GM23338 (cell line): ENCODE data around the gene GSG1L. TPM values are rescaled to one million over a fixed set of nuclear protein-coding genes. Genes with fewer than 3 reads are reported as not detected.

ENCODE experiments used
- ATAC-seq: fragments of 200-7000 bp; cut with Tn5 transposase; 3 replicates; pipeline ENCODE4 v1.9.1; 2020
- DNase-seq: peaks from one replicate; pipeline ENCODE4 v3.0.0-alpha.2; 2015; ENCODE audit warnings: low spot score
- H2AFZ ChIP-seq: fragments of 200-600 bp; sonication (generic); 2 replicates; pipeline ENCODE4 v1.8.0; 2016; ENCODE audit warnings: antibody characterized with exemption, mild to moderate bottlenecking, moderate library complexity
- H3F3A ChIP-seq: fragments of 200-600 bp; sonication (generic); replicated peaks from 2 replicates; pipeline ENCODE4 v1.8.0; 2017; ENCODE audit warnings: antibody characterized with exemption, mixed run types, low read depth
- H3K27ac ChIP-seq: fragments of 200-600 bp; sonication (generic); 2 replicates; pipeline ENCODE4 v1.6.1; 2016; ENCODE audit warnings: low read depth
- H3K27me3 ChIP-seq: fragments of 200-600 bp; sonication (generic); 2 replicates; pipeline ENCODE4 v1.8.0; 2016; ENCODE audit warnings: mild to moderate bottlenecking, mixed run types, moderate library complexity; ENCODE audit not compliant: insufficient read depth
- H3K36me3 ChIP-seq: fragments of 200-600 bp; sonication (generic); 2 replicates; pipeline ENCODE4 v1.8.0; 2016; ENCODE audit warnings: mild to moderate bottlenecking; ENCODE audit not compliant: insufficient read depth
- H3K4me1 ChIP-seq: fragments of 200-600 bp; sonication (generic); 2 replicates; pipeline ENCODE4 v1.8.0; 2016; ENCODE audit warnings: mild to moderate bottlenecking, moderate library complexity; ENCODE audit not compliant: insufficient read depth
- H3K4me2 ChIP-seq: fragments of 200-600 bp; sonication (generic); 2 replicates; pipeline ENCODE4 v1.7.1; 2017; ENCODE audit warnings: mixed run types
- H3K4me3 ChIP-seq: fragments of 200-600 bp; sonication (generic); 2 replicates; pipeline ENCODE4 v1.6.1; 2016; ENCODE audit warnings: mixed run types
- H3K79me2 ChIP-seq: fragments of 200-600 bp; sonication (generic); replicated peaks from 2 replicates; pipeline ENCODE4 v1.8.0; 2017; ENCODE audit warnings: mild to moderate bottlenecking; ENCODE audit not compliant: insufficient read depth
- H3K9me2 ChIP-seq: fragments of 200-600 bp; sonication (generic); 2 replicates; pipeline ENCODE4 v1.8.0; 2017; ENCODE audit not compliant: insufficient read depth
- H4K20me1 ChIP-seq: fragments of 200-600 bp; sonication (generic); replicated peaks from 2 replicates; pipeline ENCODE4 v1.8.0; 2017; ENCODE audit warnings: mild to moderate bottlenecking; ENCODE audit not compliant: insufficient read depth
- H3K27ac Mint-ChIP-seq: 2 replicates; pipeline ENCODE4 v1.8.0; 2020; ENCODE audit warnings: inconsistent platforms, mild to moderate bottlenecking, moderate library complexity, mixed read lengths
- H3K27me3 Mint-ChIP-seq: 3 replicates; pipeline ENCODE4 v1.8.0; 2022; ENCODE audit warnings: low read depth, mild to moderate bottlenecking, moderate library complexity, mixed read lengths, inconsistent platforms; ENCODE audit not compliant: insufficient read depth, poor library complexity
- H3K36me3 Mint-ChIP-seq: 3 replicates; pipeline ENCODE4 v1.8.0; 2021; ENCODE audit warnings: low read depth, mild to moderate bottlenecking, inconsistent platforms, moderate library complexity, mixed read lengths
- H3K4me1 Mint-ChIP-seq: 3 replicates; pipeline ENCODE4 v1.8.0; 2020; ENCODE audit warnings: mild to moderate bottlenecking, inconsistent platforms, mixed read lengths
- H3K4me3 Mint-ChIP-seq: 3 replicates; pipeline ENCODE4 v1.8.0; 2021; ENCODE audit warnings: moderate library complexity, mild to moderate bottlenecking, inconsistent platforms, mixed read lengths
- H3K9me3 Mint-ChIP-seq: 3 replicates; pipeline ENCODE4 v1.8.0; 2020; ENCODE audit warnings: moderate library complexity, mild to moderate bottlenecking, inconsistent platforms, mixed read lengths
- CREB1 ChIP-seq: fragments of 250-450 bp; sonication (Bioruptor Pico); IDR thresholded peaks from 2 replicates; pipeline ENCODE4 v1.5.0; 2020; ENCODE audit warnings: low read depth, mild to moderate bottlenecking, moderate library complexity
- ETS1 ChIP-seq: IDR thresholded peaks from 2 replicates; pipeline ENCODE4 v1.6.1; 2016; ENCODE audit warnings: antibody characterized with exemption
- EZH2 ChIP-seq: fragments of 200-600 bp; sonication (generic); IDR thresholded peaks from one replicate; pipeline ENCODE4 v1.8.0; 2017; ENCODE audit warnings: antibody characterized with exemption, mild to moderate bottlenecking, low read depth; ENCODE audit not compliant: unreplicated experiment
- EZH2phosphoT487 ChIP-seq: fragments of 200-600 bp; sonication (generic); IDR thresholded peaks from one replicate; pipeline ENCODE4 v1.8.1; 2018; ENCODE audit warnings: antibody characterized with exemption; ENCODE audit not compliant: unreplicated experiment
- JUNB ChIP-seq: IDR thresholded peaks from one replicate; pipeline ENCODE4 v1.6.1; 2016; ENCODE audit warnings: antibody characterized with exemption; ENCODE audit not compliant: unreplicated experiment
- NANOG ChIP-seq: IDR thresholded peaks from 2 replicates; pipeline ENCODE4 v1.6.1; 2016; ENCODE audit warnings: antibody characterized with exemption, borderline replicate concordance
- POLR2AphosphoS5 ChIP-seq: IDR thresholded peaks from 2 replicates; pipeline ENCODE4 v1.6.1; 2016; ENCODE audit warnings: antibody characterized with exemption, low read depth
- REST ChIP-seq: IDR thresholded peaks from one replicate; pipeline ENCODE4 v1.6.1; 2018; ENCODE audit warnings: antibody characterized with exemption; ENCODE audit not compliant: unreplicated experiment
- STAT1 ChIP-seq: IDR thresholded peaks from one replicate; pipeline ENCODE4 v1.6.1; 2016; ENCODE audit warnings: antibody characterized with exemption; ENCODE audit not compliant: unreplicated experiment
- ZNF114 ChIP-seq: fragments of 250-450 bp; sonication (Bioruptor Pico); IDR thresholded peaks from 2 replicates; pipeline ENCODE4 v1.5.0; 2020; ENCODE audit warnings: mild to moderate bottlenecking, moderate library complexity
- ZNF331 ChIP-seq: fragments of 250-450 bp; sonication (Bioruptor Pico); IDR thresholded peaks from 2 replicates; pipeline ENCODE4 v1.5.0; 2020; ENCODE audit warnings: low read depth, mild to moderate bottlenecking, moderate library complexity
- polyA plus RNA-seq: library from polyadenylated mRNA; unstranded; fragments of >200 nt; fragmentation: Nextera tagmentation; extraction: Ambion mirVana; gene quantifications from 2 replicates; pipeline ENCODE4 v1.2.1, GENCODE V29; 2016
- total RNA-seq: library from RNA; depleted of rRNA; stranded (reverse); fragments of >200 nt; shearing (Covaris generic); gene quantifications from 2 replicates; pipeline ENCODE4 v1.2.3, GENCODE V29; 2014
- TF ChIP-seq, protein P1 (sequence below): fragments of 250-450 bp; sonication (Bioruptor Pico); IDR thresholded peaks from 2 replicates; pipeline ENCODE4 v1.5.0; 2020; ENCODE audit warnings: mild to moderate bottlenecking, moderate library complexity
- TF ChIP-seq, protein P2 (sequence below), 2 experiments: fragments of 200-600 bp in 1 of 2; sonication (generic) in 1 of 2; conservative IDR thresholded peaks; 2 replicates each; pipeline versions ENCODE4 v1.5.1 to v1.6.1; 2016 to 2017; ENCODE audit warnings: antibody characterized with exemption in 2 of 2, low read depth in 2 of 2, mild to moderate bottlenecking in 2 of 2, moderate library complexity in 1 of 2

GSG1L gene
- total and polyA plus RNA-seq, 2 experiments from 2014 or later: 0.36 to 0.63 TPM

DNA sequence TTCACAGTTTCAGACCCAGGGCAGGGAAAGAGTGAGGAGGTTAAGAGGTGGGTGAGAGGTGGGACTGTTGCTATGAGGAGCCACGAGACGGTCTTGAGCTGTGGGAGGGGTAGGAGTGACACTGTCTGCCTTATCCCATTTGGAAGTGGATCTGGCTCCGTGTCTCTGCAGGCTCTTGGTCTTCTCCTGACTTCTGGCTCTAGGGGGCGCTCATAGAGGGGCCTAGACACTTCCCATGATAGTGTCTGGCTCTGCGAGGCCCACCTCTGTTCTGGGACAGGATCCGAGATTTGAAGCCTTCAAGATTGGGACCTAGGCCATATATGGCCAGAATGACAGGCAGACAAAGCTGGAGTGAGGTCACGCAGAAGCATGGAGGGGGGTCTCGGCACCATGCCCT is 204.5 kb downstream of the GSG1L start:
- no peak overlapping the region for H3K4me3 Mint-ChIP-seq
- H3K4me3 ChIP-seq: no peak overlapping the region
- ATAC-seq (peak; percentile 97), DNase-seq (peak; percentile 78)
- H4K20me1 ChIP-seq: no peaks in the 10 kb centered on the region
- no peak overlapping the region for H3K4me2 ChIP-seq
- H2AFZ ChIP-seq: no peak overlapping the region
- no peaks in the 10 kb centered on the region for H3K9me2 ChIP-seq
- no peaks in the 10 kb centered on the region; the same call in 1 of the 2 replicates for H3K36me3 ChIP-seq
- H3K36me3 Mint-ChIP-seq: no peaks in the 10 kb centered on the region; the same call in 2 of the 3 replicates
- no peaks in the 10 kb centered on the region; the same call in 2 of the 3 replicates for H3K4me1 Mint-ChIP-seq
- no peak for TF ChIP-seq ETS1
- TF ChIP-seq NANOG: no peak
- TF ChIP-seq, protein P1, sequence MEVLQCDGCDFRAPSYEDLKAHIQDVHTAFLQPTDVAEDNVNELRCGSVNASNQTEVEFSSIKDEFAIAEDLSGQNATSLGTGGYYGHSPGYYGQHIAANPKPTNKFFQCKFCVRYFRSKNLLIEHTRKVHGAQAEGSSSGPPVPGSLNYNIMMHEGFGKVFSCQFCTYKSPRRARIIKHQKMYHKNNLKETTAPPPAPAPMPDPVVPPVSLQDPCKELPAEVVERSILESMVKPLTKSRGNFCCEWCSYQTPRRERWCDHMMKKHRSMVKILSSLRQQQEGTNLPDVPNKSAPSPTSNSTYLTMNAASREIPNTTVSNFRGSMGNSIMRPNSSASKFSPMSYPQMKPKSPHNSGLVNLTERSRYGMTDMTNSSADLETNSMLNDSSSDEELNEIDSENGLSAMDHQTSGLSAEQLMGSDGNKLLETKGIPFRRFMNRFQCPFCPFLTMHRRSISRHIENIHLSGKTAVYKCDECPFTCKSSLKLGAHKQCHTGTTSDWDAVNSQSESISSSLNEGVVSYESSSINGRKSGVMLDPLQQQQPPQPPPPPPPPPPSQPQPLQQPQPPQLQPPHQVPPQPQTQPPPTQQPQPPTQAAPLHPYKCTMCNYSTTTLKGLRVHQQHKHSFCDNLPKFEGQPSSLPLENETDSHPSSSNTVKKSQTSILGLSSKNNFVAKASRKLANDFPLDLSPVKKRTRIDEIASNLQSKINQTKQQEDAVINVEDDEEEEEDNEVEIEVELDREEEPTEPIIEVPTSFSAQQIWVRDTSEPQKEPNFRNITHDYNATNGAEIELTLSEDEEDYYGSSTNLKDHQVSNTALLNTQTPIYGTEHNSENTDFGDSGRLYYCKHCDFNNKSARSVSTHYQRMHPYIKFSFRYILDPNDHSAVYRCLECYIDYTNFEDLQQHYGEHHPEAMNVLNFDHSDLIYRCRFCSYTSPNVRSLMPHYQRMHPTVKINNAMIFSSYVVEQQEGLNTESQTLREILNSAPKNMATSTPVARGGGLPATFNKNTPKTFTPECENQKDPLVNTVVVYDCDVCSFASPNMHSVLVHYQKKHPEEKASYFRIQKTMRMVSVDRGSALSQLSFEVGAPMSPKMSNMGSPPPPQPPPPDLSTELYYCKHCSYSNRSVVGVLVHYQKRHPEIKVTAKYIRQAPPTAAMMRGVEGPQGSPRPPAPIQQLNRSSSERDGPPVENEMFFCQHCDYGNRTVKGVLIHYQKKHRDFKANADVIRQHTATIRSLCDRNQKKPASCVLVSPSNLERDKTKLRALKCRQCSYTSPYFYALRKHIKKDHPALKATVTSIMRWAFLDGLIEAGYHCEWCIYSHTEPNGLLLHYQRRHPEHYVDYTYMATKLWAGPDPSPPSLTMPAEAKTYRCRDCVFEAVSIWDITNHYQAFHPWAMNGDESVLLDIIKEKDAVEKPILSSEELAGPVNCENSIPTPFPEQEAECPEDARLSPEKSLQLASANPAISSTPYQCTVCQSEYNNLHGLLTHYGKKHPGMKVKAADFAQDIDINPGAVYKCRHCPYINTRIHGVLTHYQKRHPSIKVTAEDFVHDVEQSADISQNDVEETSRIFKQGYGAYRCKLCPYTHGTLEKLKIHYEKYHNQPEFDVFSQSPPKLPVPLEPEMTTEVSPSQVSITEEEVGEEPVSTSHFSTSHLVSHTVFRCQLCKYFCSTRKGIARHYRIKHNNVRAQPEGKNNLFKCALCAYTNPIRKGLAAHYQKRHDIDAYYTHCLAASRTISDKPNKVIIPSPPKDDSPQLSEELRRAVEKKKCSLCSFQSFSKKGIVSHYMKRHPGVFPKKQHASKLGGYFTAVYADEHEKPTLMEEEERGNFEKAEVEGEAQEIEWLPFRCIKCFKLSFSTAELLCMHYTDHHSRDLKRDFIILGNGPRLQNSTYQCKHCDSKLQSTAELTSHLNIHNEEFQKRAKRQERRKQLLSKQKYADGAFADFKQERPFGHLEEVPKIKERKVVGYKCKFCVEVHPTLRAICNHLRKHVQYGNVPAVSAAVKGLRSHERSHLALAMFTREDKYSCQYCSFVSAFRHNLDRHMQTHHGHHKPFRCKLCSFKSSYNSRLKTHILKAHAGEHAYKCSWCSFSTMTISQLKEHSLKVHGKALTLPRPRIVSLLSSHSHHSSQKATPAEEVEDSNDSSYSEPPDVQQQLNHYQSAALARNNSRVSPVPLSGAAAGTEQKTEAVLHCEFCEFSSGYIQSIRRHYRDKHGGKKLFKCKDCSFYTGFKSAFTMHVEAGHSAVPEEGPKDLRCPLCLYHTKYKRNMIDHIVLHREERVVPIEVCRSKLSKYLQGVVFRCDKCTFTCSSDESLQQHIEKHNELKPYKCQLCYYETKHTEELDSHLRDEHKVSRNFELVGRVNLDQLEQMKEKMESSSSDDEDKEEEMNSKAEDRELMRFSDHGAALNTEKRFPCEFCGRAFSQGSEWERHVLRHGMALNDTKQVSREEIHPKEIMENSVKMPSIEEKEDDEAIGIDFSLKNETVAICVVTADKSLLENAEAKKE (CRISPR knock-in tag): 0 out of 2 replicates have a peak, but pooled peaks have one; percentile 19
- no peak for TF ChIP-seq ZNF331 (CRISPR knock-in tag)
- TF ChIP-seq, protein P2, sequence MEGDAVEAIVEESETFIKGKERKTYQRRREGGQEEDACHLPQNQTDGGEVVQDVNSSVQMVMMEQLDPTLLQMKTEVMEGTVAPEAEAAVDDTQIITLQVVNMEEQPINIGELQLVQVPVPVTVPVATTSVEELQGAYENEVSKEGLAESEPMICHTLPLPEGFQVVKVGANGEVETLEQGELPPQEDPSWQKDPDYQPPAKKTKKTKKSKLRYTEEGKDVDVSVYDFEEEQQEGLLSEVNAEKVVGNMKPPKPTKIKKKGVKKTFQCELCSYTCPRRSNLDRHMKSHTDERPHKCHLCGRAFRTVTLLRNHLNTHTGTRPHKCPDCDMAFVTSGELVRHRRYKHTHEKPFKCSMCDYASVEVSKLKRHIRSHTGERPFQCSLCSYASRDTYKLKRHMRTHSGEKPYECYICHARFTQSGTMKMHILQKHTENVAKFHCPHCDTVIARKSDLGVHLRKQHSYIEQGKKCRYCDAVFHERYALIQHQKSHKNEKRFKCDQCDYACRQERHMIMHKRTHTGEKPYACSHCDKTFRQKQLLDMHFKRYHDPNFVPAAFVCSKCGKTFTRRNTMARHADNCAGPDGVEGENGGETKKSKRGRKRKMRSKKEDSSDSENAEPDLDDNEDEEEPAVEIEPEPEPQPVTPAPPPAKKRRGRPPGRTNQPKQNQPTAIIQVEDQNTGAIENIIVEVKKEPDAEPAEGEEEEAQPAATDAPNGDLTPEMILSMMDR (conservative IDR thresholded peaks at IDR 0.05; ENCODE audit: low read depth in 2 of 2): peak; percentile 65 to 73
- TF ChIP-seq STAT1: no peak
- no peak for TF ChIP-seq CREB1 (CRISPR knock-in tag)
- no peak for TF ChIP-seq REST
- TF ChIP-seq EZH2: no peak
- TF ChIP-seq POLR2AphosphoS5: no peak
- no peak for TF ChIP-seq JUNB
- TF ChIP-seq EZH2phosphoT487: no peak
- TF ChIP-seq ZNF114 (CRISPR knock-in tag): no peak
- H3K27ac ChIP-seq: no peak overlapping the region
- no peaks in the 10 kb centered on the region for H3K4me1 ChIP-seq
- H3K79me2 ChIP-seq: no peaks in the 10 kb centered on the region
- H3K9me3 Mint-ChIP-seq: peaks cover 15% of the 10 kb centered on the region
- H3F3A ChIP-seq: no peaks in the 10 kb centered on the region
- H3K27ac Mint-ChIP-seq: no peak overlapping the region
- peaks cover 7% of the 10 kb centered on the region for H3K27me3 Mint-ChIP-seq
- no peaks in the 10 kb centered on the region for H3K27me3 ChIP-seq
